H1 (cell line): ENCODE results near the gene MAPRE2. TPM values are rescaled to one million over a fixed set of nuclear protein-coding genes. Genes with fewer than 3 reads are reported as not detected.

Source experiments
- CTCF ChIA-PET: fragments of 300-600 bp; sonication (Branson Sonifier 250); formaldehyde crosslinking; loops from one replicate; lab custom pipeline; 2021; ENCODE audit not compliant: partially characterized antibody; lab: Charles Lee
- POLR2A ChIA-PET: fragments of 300-600 bp; sonication (Branson Sonifier 250); formaldehyde crosslinking; loops from one replicate; lab custom pipeline; 2021; ENCODE audit warnings: inconsistent platforms; ENCODE audit not compliant: partially characterized antibody; lab: Charles Lee
- DNase-seq, 2 experiments: peaks; one replicate each; pipeline versions ENCODE4 v3.0.0 to v3.0.0-alpha.2; 2010 to 2022; ENCODE audit warnings: low spot score in 2 of 2, low read depth in 1 of 2, mixed read lengths in 1 of 2
- FAIRE-seq: peaks from 2 replicates; lab custom pipeline; 2011; peaks lifted over from hg19 to GRCh38; lab: Jason Lieb, UNC
- H2AFZ ChIP-seq: 2 replicates; pipeline ENCODE4 v1.8.1; 2012; ENCODE audit warnings: low read length, inconsistent platforms
- H2AK5ac ChIP-seq: 2 replicates; pipeline ENCODE4 v1.6.1; 2013; ENCODE audit warnings: low read depth, low read length
- H2BK120ac ChIP-seq: replicated peaks from 2 replicates; pipeline ENCODE3; 2013; ENCODE audit warnings: low read depth, low read length, inconsistent platforms
- H2BK12ac ChIP-seq: 2 replicates; pipeline ENCODE4 v1.6.1; 2013; ENCODE audit warnings: low read depth, low read length
- H2BK15ac ChIP-seq: 2 replicates; pipeline ENCODE4 v1.6.1; 2013; ENCODE audit warnings: low read length
- H2BK20ac ChIP-seq: 2 replicates; pipeline ENCODE4 v1.6.1; 2013; ENCODE audit warnings: low read length
- H2BK5ac ChIP-seq: 2 replicates; pipeline ENCODE4 v1.6.1; 2013; ENCODE audit warnings: low read depth, low read length
- H3K14ac ChIP-seq: 2 replicates; pipeline ENCODE4 v1.6.1; 2013; ENCODE audit warnings: inconsistent platforms; ENCODE audit not compliant: insufficient read length
- H3K18ac ChIP-seq: 2 replicates; pipeline ENCODE4 v1.6.1; 2013; ENCODE audit warnings: low read length; ENCODE audit errors: extremely low read depth
- H3K23ac ChIP-seq: 2 replicates; pipeline ENCODE4 v1.6.1; 2013; ENCODE audit warnings: inconsistent platforms; ENCODE audit not compliant: insufficient read length
- H3K23me2 ChIP-seq: 2 replicates; pipeline ENCODE4 v1.6.1; 2013; ENCODE audit warnings: low read depth, low read length
- H3K27ac ChIP-seq: 2 replicates; pipeline ENCODE4 v1.6.1; 2011; ENCODE audit warnings: low read depth, low read length, inconsistent platforms
- H3K27me3 ChIP-seq, 4 experiments: replicated peaks in 1 of 4; 1 replicate in 1 of 4; 2 replicates in 3 of 4; pipeline versions ENCODE4 v1.6.1 to v1.8.1; 2011 to 2013; ENCODE audit warnings: low read length in 3 of 4, mild to moderate bottlenecking in 3 of 4, inconsistent platforms in 2 of 4, mixed read lengths in 2 of 4, moderate library complexity in 1 of 4; ENCODE audit not compliant: control insufficient read depth in 3 of 4, insufficient read depth in 3 of 4; ENCODE audit errors: extremely low read depth in 1 of 4
- H3K36me3 ChIP-seq, 4 experiments: 2 replicates each; pipeline versions ENCODE4 v1.6.1 to v1.8.1; 2011 to 2013; ENCODE audit warnings: mild to moderate bottlenecking in 4 of 4, low read length in 3 of 4, moderate library complexity in 2 of 4, control low read depth in 1 of 4, inconsistent platforms in 1 of 4; ENCODE audit not compliant: insufficient read depth in 4 of 4, control insufficient read depth in 2 of 4
- H3K4ac ChIP-seq: replicated peaks from 2 replicates; pipeline ENCODE3; 2013; ENCODE audit warnings: low read length, low read depth, mixed read lengths, inconsistent platforms; ENCODE audit not compliant: insufficient read length
- H3K4me1 ChIP-seq, 4 experiments: replicated peaks in 1 of 4; 1 replicate in 1 of 4; 2 replicates in 3 of 4; pipeline versions ENCODE4 v1.6.1 to v1.8.1; 2011 to 2013; ENCODE audit warnings: low read length in 3 of 4, inconsistent platforms in 2 of 4, mixed read lengths in 1 of 4; ENCODE audit not compliant: insufficient read depth in 4 of 4, control insufficient read depth in 3 of 4
- H3K4me2 ChIP-seq, 2 experiments: 2 replicates each; pipeline versions ENCODE4 v1.6.1 to v1.8.1; 2011 to 2013; ENCODE audit warnings: low read depth in 2 of 2, low read length in 2 of 2, control low read depth in 1 of 2, inconsistent platforms in 1 of 2, mild to moderate bottlenecking in 1 of 2; ENCODE audit not compliant: insufficient read depth in 1 of 2
- H3K4me3 ChIP-seq, 4 experiments: fragments of 200-600, 300-600 bp in 1 of 4; sonication (generic), shearing (Covaris generic), sonication (Bioruptor Twin) in 1 of 4; 2 replicates each; pipeline versions ENCODE4 v1.5.1 to v1.8.1; 2011 to 2016; ENCODE audit warnings: low read length in 4 of 4, low read depth in 3 of 4, control low read depth in 2 of 4, inconsistent platforms in 2 of 4, mild to moderate bottlenecking in 2 of 4, mixed read lengths in 1 of 4, moderate library complexity in 1 of 4; ENCODE audit not compliant: insufficient read depth in 2 of 4; ENCODE audit errors: extremely low read depth in 1 of 4
- H3K56ac ChIP-seq: replicated peaks from 2 replicates; pipeline ENCODE3; 2013; ENCODE audit warnings: low read depth, mild to moderate bottlenecking, mixed read lengths, low read length, inconsistent platforms; ENCODE audit not compliant: insufficient read length
- H3K79me1 ChIP-seq: 2 replicates; pipeline ENCODE4 v1.6.1; 2013; ENCODE audit warnings: low read depth, low read length, control low read depth
- H3K79me2 ChIP-seq, 2 experiments: 2 replicates each; pipeline versions ENCODE4 v1.6.1 to v1.8.1; 2012 to 2013; ENCODE audit warnings: low read length in 2 of 2, mild to moderate bottlenecking in 2 of 2, inconsistent platforms in 1 of 2; ENCODE audit not compliant: insufficient read depth in 2 of 2, control insufficient read depth in 1 of 2
- H3K9ac ChIP-seq, 4 experiments: replicated peaks in 1 of 4; 1 replicate in 1 of 4; 2 replicates in 3 of 4; pipeline versions ENCODE4 v1.6.1 to v1.8.1; 2011 to 2013; ENCODE audit warnings: low read depth in 3 of 4, low read length in 3 of 4, control low read depth in 2 of 4, mild to moderate bottlenecking in 2 of 4, moderate library complexity in 2 of 4, inconsistent platforms in 1 of 4; ENCODE audit errors: extremely low read depth in 1 of 4
- H3K9me3 ChIP-seq, 2 experiments: 2 replicates each; pipeline versions ENCODE4 v1.6.1 to v1.8.1; 2012 to 2013; ENCODE audit warnings: mild to moderate bottlenecking in 2 of 2, moderate library complexity in 2 of 2, control low read depth in 1 of 2, inconsistent platforms in 1 of 2, low read depth in 1 of 2, low read length in 1 of 2, mixed read lengths in 1 of 2; ENCODE audit not compliant: insufficient read depth in 2 of 2
- H4K20me1 ChIP-seq, 2 experiments: replicated peaks in 1 of 2; 2 replicates each; pipeline versions ENCODE3 to v1.8.1; 2011 to 2013; ENCODE audit warnings: inconsistent platforms in 2 of 2, low read length in 2 of 2, mild to moderate bottlenecking in 1 of 2; ENCODE audit not compliant: insufficient read depth in 2 of 2, control insufficient read depth in 1 of 2
- H4K5ac ChIP-seq: 2 replicates; pipeline ENCODE4 v1.6.1; 2013; ENCODE audit warnings: low read length, low read depth, mixed read lengths, inconsistent platforms; ENCODE audit not compliant: insufficient read length
- H4K8ac ChIP-seq: 2 replicates; pipeline ENCODE4 v1.8.0; 2013; ENCODE audit warnings: mild to moderate bottlenecking, moderate library complexity, low read length, inconsistent platforms; ENCODE audit not compliant: insufficient read depth; ENCODE audit errors: extremely low read depth
- H4K91ac ChIP-seq: replicated peaks from 2 replicates; pipeline ENCODE3; 2013; ENCODE audit warnings: low read length, mixed read lengths, inconsistent platforms; ENCODE audit not compliant: insufficient read length
- CEBPB ChIP-seq: IDR thresholded peaks from 2 replicates; pipeline ENCODE4 v1.6.1; 2012; ENCODE audit warnings: low read depth, low read length
- CTBP2 ChIP-seq: IDR thresholded peaks from 2 replicates; pipeline ENCODE4 v1.7.0; 2011; ENCODE audit warnings: borderline replicate concordance, mild to moderate bottlenecking, moderate library complexity, mixed read lengths, low read length; ENCODE audit not compliant: insufficient read depth, insufficient read length
- EP300 ChIP-seq, 2 experiments: IDR thresholded peaks; 1 replicate in 1 of 2; 2 replicates in 1 of 2; pipeline ENCODE4 v1.6.1; 2011 to 2012; ENCODE audit warnings: low read depth in 2 of 2, low read length in 2 of 2, mild to moderate bottlenecking in 2 of 2, borderline replicate concordance in 1 of 2, inconsistent platforms in 1 of 2, moderate library complexity in 1 of 2
- KDM1A ChIP-seq: fragments of 200-600, 300-600 bp; sonication (generic); IDR thresholded peaks from 2 replicates; pipeline ENCODE4 v1.7.1; 2016; ENCODE audit warnings: mild to moderate bottlenecking, low read length, borderline replicate concordance
- KDM5A ChIP-seq: fragments of 200-600 bp; IDR thresholded peaks from 2 replicates; pipeline ENCODE4 v1.7.1; 2012; ENCODE audit warnings: mild to moderate bottlenecking, low read length, inconsistent platforms, mixed read lengths
- RXRA ChIP-seq: IDR thresholded peaks from 2 replicates; pipeline ENCODE4 v1.6.1; 2011; ENCODE audit warnings: low read depth, mild to moderate bottlenecking, low read length, moderate library complexity; ENCODE audit not compliant: insufficient read depth
- SP1 ChIP-seq: IDR thresholded peaks from 2 replicates; pipeline ENCODE4 v1.6.1; 2011; ENCODE audit warnings: low read depth, low read length
- SUZ12 ChIP-seq: fragments of 200-600 bp; sonication (generic); IDR thresholded peaks from 2 replicates; pipeline ENCODE4 v1.6.1; 2012; ENCODE audit warnings: mild to moderate bottlenecking, inconsistent platforms, low read length, moderate library complexity, mixed read lengths
- TEAD4 ChIP-seq: IDR thresholded peaks from 2 replicates; pipeline ENCODE4 v1.6.1; 2012; ENCODE audit warnings: low read depth, low read length, inconsistent platforms, mixed read lengths
- WGBS, 2 experiments: shearing (Covaris generic) in 1 of 2; methylation state at CpG; one replicate each; pipeline versions ENCODE4 v1.1.6 to v1.1.7; 2013 to 2015; ENCODE audit warnings: low lambda C conversion rate in 2 of 2, mixed read lengths in 2 of 2, inconsistent platforms in 1 of 2, low coverage in 1 of 2, missing lambda C conversion rate in 1 of 2; ENCODE audit not compliant: insufficient replicate concordance in 2 of 2, insufficient coverage in 1 of 2, insufficient read length in 1 of 2; ENCODE audit errors: extremely low coverage in 1 of 2, missing lambda C conversion rate in 1 of 2; 5-methylcytosine and 5-hydroxymethylcytosine counted together
- polyA plus RNA-seq, 7 experiments: library from polyadenylated mRNA; depleted of rRNA in 3 of 7; stranded (reverse) in 5 of 7; unstranded in 2 of 7; fragments of >200 nt in 5 of 7; fragments of 200-250 nt in 2 of 7; gene quantifications; 1 replicate in 5 of 7; 2 replicates in 1 of 7; 4 replicates in 1 of 7; pipeline versions ENCODE4 v1.2.1 to v1.2.3, GENCODE V29; 2011 to 2013; ENCODE audit warnings: missing spikeins in 2 of 7, mixed read lengths in 2 of 7
- total RNA-seq: library from RNA; stranded (reverse); fragmentation: NEBNext Ultra II Directional; extraction: Animal tissue kit (Norgen Biotek cat#: 25700); gene quantifications from 2 replicates; pipeline ENCODE4 v1.2.1, GENCODE V29; 2021
- TF ChIP-seq, protein P1 (sequence below): IDR thresholded peaks from 2 replicates; pipeline ENCODE4 v1.6.1; 2011; ENCODE audit warnings: low read depth, mild to moderate bottlenecking, low read length; ENCODE audit not compliant: insufficient read depth

MAPRE2 gene
- total and polyA plus RNA-seq, 2 of the 8 experiments (the other 6 are each of a cell fraction or from before 2014, with no cell fraction given): 32.6 to 33.1 TPM

DNA sequence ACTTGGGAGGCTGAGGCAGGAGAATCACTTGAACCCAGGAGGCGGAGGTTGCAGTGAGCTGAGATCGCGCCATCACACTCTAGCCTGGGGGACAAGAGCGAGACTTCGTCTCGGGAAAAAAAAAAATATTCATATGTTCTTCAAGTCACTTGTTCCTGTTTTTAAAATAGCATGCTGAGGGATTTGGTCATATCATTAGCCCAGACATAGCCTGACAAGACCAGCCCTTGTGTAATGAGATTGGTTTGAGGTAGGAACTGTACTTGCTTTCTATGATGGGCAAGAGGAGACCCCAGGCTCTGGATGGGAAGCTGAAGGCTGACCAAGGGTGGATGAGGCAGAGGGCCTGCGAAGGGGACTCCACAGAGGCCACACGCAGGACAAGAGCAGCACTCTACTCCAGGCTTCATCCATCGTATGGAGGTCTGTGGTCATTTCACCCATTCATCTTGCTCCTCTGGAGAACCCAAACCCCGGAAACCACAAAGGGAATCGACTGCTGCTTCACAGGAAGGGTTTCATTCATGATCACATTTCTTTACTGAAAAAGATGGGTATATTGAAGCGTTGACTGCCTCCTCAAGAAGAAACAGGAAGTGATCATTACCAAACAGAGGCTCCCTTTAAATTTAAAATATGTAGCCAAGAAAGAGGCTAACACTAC is 112.5 kb downstream of the MAPRE2 start:
- no peak overlapping the region for H2BK12ac ChIP-seq
- TF ChIP-seq SP1 (no peak), TEAD4 (no peak), SUZ12 (no peak), CTBP2 (no peak), KDM5A (no peak), KDM1A (no peak), CEBPB (no peak), RXRA (no peak), EP300 (IDR thresholded peaks at IDR 0.05; ENCODE audit: borderline replicate concordance in 1 of 2, low read depth in 2 of 2, low read length in 2 of 2) (no peak)
- TF ChIP-seq, protein P1, sequence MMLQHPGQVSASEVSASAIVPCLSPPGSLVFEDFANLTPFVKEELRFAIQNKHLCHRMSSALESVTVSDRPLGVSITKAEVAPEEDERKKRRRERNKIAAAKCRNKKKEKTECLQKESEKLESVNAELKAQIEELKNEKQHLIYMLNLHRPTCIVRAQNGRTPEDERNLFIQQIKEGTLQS: no peak
- H3K79me1 ChIP-seq: no peaks in the 10 kb centered on the region
- no peak overlapping the region for H3K18ac ChIP-seq
- POLR2A ChIA-PET: interaction anchor here (0.5 kb wide), 1 partner anchor 55 kb away, joined by 3 read pairs; no protein-coding TSS in a partner anchor
- H2BK120ac ChIP-seq: no peak overlapping the region
- H3K4me2 ChIP-seq: no peak overlapping the region
- H3K4ac ChIP-seq: no peak overlapping the region
- no peak overlapping the region for H2BK20ac ChIP-seq
- H3K27ac ChIP-seq: no peak overlapping the region
- no peaks in the 10 kb centered on the region for H4K20me1 ChIP-seq
- no peaks in the 10 kb centered on the region for H3K27me3 ChIP-seq
- H2BK5ac ChIP-seq: no peak overlapping the region
- H3K4me3 ChIP-seq: no peak overlapping the region
- peaks cover 0 to 7% (median 4%) of the 10 kb centered on the region in 4 experiments; a peak in 5 of 7 replicates for H3K4me1 ChIP-seq
- no peaks in the 10 kb centered on the region for H3K36me3 ChIP-seq
- no peak overlapping the region for H4K5ac ChIP-seq
- no peaks in the 10 kb centered on the region for H3K23me2 ChIP-seq
- H3K79me2 ChIP-seq: no peaks in the 10 kb centered on the region
- no peak overlapping the region for H2BK15ac ChIP-seq
- no peak overlapping the region for H3K56ac ChIP-seq
- H2AFZ ChIP-seq: no peak overlapping the region
- H2AK5ac ChIP-seq: no peak overlapping the region
- DNase-seq (no peak), FAIRE-seq (no peak)
- H3K9ac ChIP-seq: no peak overlapping the region
- no peak overlapping the region for H3K14ac ChIP-seq
- H4K91ac ChIP-seq: no peak overlapping the region
- H3K23ac ChIP-seq: no peak overlapping the region
- H4K8ac ChIP-seq: no peak overlapping the region
- CTCF ChIA-PET: interaction anchor here (1.2 to 3.4 kb wide), 3 partner anchors 9 to 273 kb away, joined by 3 to 17 read pairs (median 4); no protein-coding TSS in a partner anchor
- WGBS, 2 experiments: 87% methylated on average over 12 of the region's 12 CpGs; no CpG with 5 or more reads in 1 of the 2 experiments
- H3K9me3 ChIP-seq: no peaks in the 10 kb centered on the region
